Measurements from ENCODE around the gene HIRIP3. TPM values are rescaled to one million over a fixed set of nuclear protein-coding genes. Genes with fewer than 3 reads are reported as not detected.
A peak's percentile ranks its signal among the peaks of the same experiment; 100 is the strongest.
"Not testable (repeated sequence)": the region's sequence is repeated elsewhere in the genome, so short reads cannot be mapped to it uniquely, and the experiment has no call there.

HIRIP3 gene
- total RNA-seq, 2 donors from 2014 or later = 38.8 to 45.8 TPM

GRCh38 chr16:29961479-29962343, 33.7 kb downstream of the HIRIP3 start, which contains the start of gene TMEM219:
Gene TMEM219, plus strand, starts transcription at chr16:29962079. Its CDS starts 1,065 bp downstream, at chr16:29963144.
- H3K27me3 Mint-ChIP-seq (ENCODE audit: low read depth) = no peaks in the 10 kb centered on the region
- DNase-seq (peak; percentile 93 to 98), ATAC-seq (replicated peaks in 1 of 2) (peak; percentile 89)

GRCh38 chr16:29961127-29961478, 34.3 kb downstream of the HIRIP3 start:
- Mint-ChIP-seq H3K4me1 (ENCODE audit: low read depth) (peaks cover 20% of the 10 kb centered on the region), H3K4me3 (peak overlapping the region; percentile 89 to 92), H3K27ac (peak overlapping the region; percentile 84), H3K9me3 (no peaks in the 10 kb centered on the region), H3K27me3 (ENCODE audit: low read depth) (no peaks in the 10 kb centered on the region), H3K36me3 (ENCODE audit: insufficient read depth in 2 of 2) (peaks cover 0 to 2% of the 10 kb centered on the region in 2 donors)
- ATAC-seq (replicated peaks in 1 of 2) (no peak), DNase-seq (no peak)

More at GRCh38 chr16:29961479-29962343, 33.7 kb downstream of the HIRIP3 start, which contains the start of gene TMEM219:
- Mint-ChIP-seq H3K36me3 (ENCODE audit: insufficient read depth in 2 of 2) (peaks cover 0 to 2% of the 10 kb centered on the region in 2 donors), H3K9me3 (no peaks in the 10 kb centered on the region), H3K4me3 (peak within 1 kb of the TSS; percentile 89 to 97), H3K27ac (peak within 1 kb of the TSS; percentile 87), H3K4me1 (ENCODE audit: low read depth) (peaks cover 20% of the 10 kb centered on the region)

- not testable (repeated sequence) for H3K4me3 Mint-ChIP-seq; H3K9me3 Mint-ChIP-seq; H3K27me3 Mint-ChIP-seq (ENCODE audit: low read depth); H3K36me3 Mint-ChIP-seq (ENCODE audit: insufficient read depth in 2 of 2); H3K27ac Mint-ChIP-seq; ATAC-seq (replicated peaks in 1 of 2); DNase-seq
- peaks cover 20% of the 10 kb centered on the region for H3K4me1 Mint-ChIP-seq (ENCODE audit: low read depth)
These were observed 35.6 kb downstream of the HIRIP3 start for GRCh38 chr16:29959821-29960220.

- no peak for ATAC-seq (replicated peaks in 1 of 2)
- Mint-ChIP-seq H3K36me3 (ENCODE audit: insufficient read depth in 2 of 2) (peaks cover 0 to 1% of the 10 kb centered on the region in 2 donors), H3K27ac (no peak overlapping the region), H3K4me1 (ENCODE audit: low read depth) (peaks cover 20% of the 10 kb centered on the region), H3K27me3 (ENCODE audit: low read depth) (no peaks in the 10 kb centered on the region), H3K4me3 (no peak overlapping the region), H3K9me3 (no peaks in the 10 kb centered on the region)
- no peak for DNase-seq
These were observed 36.1 kb downstream of the HIRIP3 start for GRCh38 chr16:29959293-29959692.

- Mint-ChIP-seq H3K4me3 (no peak overlapping the region), H3K36me3 (ENCODE audit: insufficient read depth in 2 of 2) (peaks cover 0 to 1% of the 10 kb centered on the region in 2 donors)
- ATAC-seq (replicated peaks in 1 of 2) = no peak
These were observed 36.7 kb downstream of the HIRIP3 start for GRCh38 chr16:29958756-29959155.

GRCh38 chr16:29951625-29952365, 43.6 kb downstream of the HIRIP3 start:
- no peaks in the 10 kb centered on the region for H3K4me1 Mint-ChIP-seq (ENCODE audit: low read depth)
- DNase-seq = no peak
- H3K27me3 Mint-ChIP-seq (ENCODE audit: low read depth) = no peaks in the 10 kb centered on the region
- no peak overlapping the region for H3K27ac Mint-ChIP-seq
- H3K36me3 Mint-ChIP-seq (ENCODE audit: insufficient read depth in 2 of 2) = peaks cover 0 to 2% of the 10 kb centered on the region in 2 donors
- H3K4me3 Mint-ChIP-seq = no peak overlapping the region
- H3K9me3 Mint-ChIP-seq = peaks cover 2 to 4% of the 10 kb centered on the region in 2 donors
- no peak for ATAC-seq (replicated peaks in 1 of 2)

More at GRCh38 chr16:29958756-29959155, 36.7 kb downstream of the HIRIP3 start:
- Mint-ChIP-seq H3K27ac (no peak overlapping the region), H3K4me1 (ENCODE audit: low read depth) (peaks cover 20% of the 10 kb centered on the region), H3K27me3 (ENCODE audit: low read depth) (no peaks in the 10 kb centered on the region), H3K9me3 (no peaks in the 10 kb centered on the region)
- no peak for DNase-seq

- Mint-ChIP-seq H3K36me3 (ENCODE audit: insufficient read depth in 2 of 2) (peaks cover 0 to 2% of the 10 kb centered on the region in 2 donors), H3K4me3 (no peak overlapping the region)
- ATAC-seq (replicated peaks in 1 of 2) = no peak
These were observed 44.5 kb downstream of the HIRIP3 start for GRCh38 chr16:29950806-29951461.

GRCh38 chr16:29947897-29948296, 47.5 kb downstream of the HIRIP3 start:
- Mint-ChIP-seq H3K36me3 (ENCODE audit: insufficient read depth in 2 of 2) (peaks cover 0 to 2% of the 10 kb centered on the region in 2 donors), H3K27me3 (ENCODE audit: low read depth) (no peaks in the 10 kb centered on the region), H3K4me3 (no peak overlapping the region), H3K4me1 (ENCODE audit: low read depth) (peaks cover 7% of the 10 kb centered on the region), H3K9me3 (peaks cover 2 to 4% of the 10 kb centered on the region in 2 donors), H3K27ac (no peak overlapping the region)
- ATAC-seq (replicated peaks in 1 of 2) = no peak
- no peak for DNase-seq

More at GRCh38 chr16:29950806-29951461, 44.5 kb downstream of the HIRIP3 start:
- Mint-ChIP-seq H3K27me3 (ENCODE audit: low read depth) (no peaks in the 10 kb centered on the region), H3K4me1 (ENCODE audit: low read depth) (no peaks in the 10 kb centered on the region), H3K27ac (no peak overlapping the region), H3K9me3 (peaks cover 2 to 4% of the 10 kb centered on the region in 2 donors)
- no peak for DNase-seq

- Mint-ChIP-seq H3K4me3 (no peak overlapping the region), H3K4me1 (ENCODE audit: low read depth) (peaks cover 7% of the 10 kb centered on the region), H3K27ac (no peak overlapping the region), H3K9me3 (no peaks in the 10 kb centered on the region), H3K27me3 (ENCODE audit: low read depth) (peaks cover 2% of the 10 kb centered on the region), H3K36me3 (ENCODE audit: insufficient read depth in 2 of 2) (no peaks in the 10 kb centered on the region)
- no peak for ATAC-seq (replicated peaks in 1 of 2)
- no peak for DNase-seq
These were observed 51.3 kb downstream of the HIRIP3 start for GRCh38 chr16:29943846-29944799.

Other genes starting within 250 kb of the HIRIP3 start
- 10 to 100 TPM; 23.7 to 25.9 TPM for gene C16orf54, start 249.6 kb downstream of the HIRIP3 start, total RNA-seq
- gene ZG16, start 217.4 kb downstream of the HIRIP3 start, total RNA-seq = not detected
- 100 to 1,000 TPM; 153 to 180 TPM for gene KIF22, start 204.9 kb downstream of the HIRIP3 start, total RNA-seq
- 100 to 1,000 TPM; 266 to 329 TPM for gene MAZ, start 189.1 kb downstream of the HIRIP3 start, total RNA-seq
- gene PRRT2, start 183.4 kb downstream of the HIRIP3 start, total RNA-seq = 1 to 10 TPM; 2.4 to 2.8 TPM
- gene PAGR1, start 179.5 kb downstream of the HIRIP3 start, total RNA-seq = 10 to 100 TPM; 14.8 to 17.8 TPM
- 100 to 1,000 TPM; 148 to 161 TPM for gene MVP, start 175.2 kb downstream of the HIRIP3 start, total RNA-seq
- 10 to 100 TPM; 48.7 to 56.0 TPM for gene CDIPT, start 132.4 kb downstream of the HIRIP3 start, total RNA-seq
- gene SEZ6L2, start 96.1 kb downstream of the HIRIP3 start, total RNA-seq = under 1 TPM; 0.31 to 0.44 TPM
- under 1 TPM; 0.82 to 0.93 TPM for gene ASPHD1, start 95.1 kb downstream of the HIRIP3 start, total RNA-seq
- 10 to 100 TPM; 45.3 to 46.8 TPM for gene KCTD13, start 69.4 kb downstream of the HIRIP3 start, total RNA-seq
- gene TMEM219, start 33.5 kb downstream of the HIRIP3 start, total RNA-seq = 10 to 100 TPM; 84.5 to 84.7 TPM
- gene TAOK2, start 21.7 kb downstream of the HIRIP3 start, total RNA-seq = 10 to 100 TPM; 31.1 to 35.0 TPM
- gene INO80E, start 624 bp upstream of the HIRIP3 start, total RNA-seq = 100 to 1,000 TPM in 1 of 2 donors, 10 to 100 TPM in 1; 98.5 to 116 TPM
- gene DOC2A, start 15.4 kb upstream of the HIRIP3 start, total RNA-seq = under 1 TPM in 1 of 2 donors, not detected in 1; 0.43 TPM
- gene C16orf92, start 27.6 kb upstream of the HIRIP3 start, total RNA-seq = not detected
- 1 to 10 TPM; 4.5 to 6.9 TPM for gene TLCD3B, start 35.7 kb upstream of the HIRIP3 start, total RNA-seq
- gene ALDOA, start 70.1 kb upstream of the HIRIP3 start, total RNA-seq = 100 to 1,000 TPM; 857 to 918 TPM
- 100 to 1,000 TPM; 114 to 124 TPM for gene PPP4C, start 80.4 kb upstream of the HIRIP3 start, total RNA-seq
- gene TBX6, start 96.3 kb upstream of the HIRIP3 start, total RNA-seq = 1 to 10 TPM; 4.2 to 5.8 TPM
- 10 to 100 TPM; 60.2 to 77.8 TPM for gene YPEL3, start 100.6 kb upstream of the HIRIP3 start, total RNA-seq
- 10 to 100 TPM; 13.9 to 20.5 TPM for gene GDPD3, start 117.9 kb upstream of the HIRIP3 start, total RNA-seq
- gene MAPK3, start 127.6 kb upstream of the HIRIP3 start, total RNA-seq = 100 to 1,000 TPM in 1 of 2 donors, 10 to 100 TPM in 1; 84.8 to 103 TPM
- gene CORO1A, start 188.0 kb upstream of the HIRIP3 start, total RNA-seq = 100 to 1,000 TPM; 843 to 987 TPM
- gene BOLA2B, start 198.0 kb upstream of the HIRIP3 start, total RNA-seq = 10 to 100 TPM; 73.7 to 87.3 TPM
- gene SLX1A, start 198.3 kb upstream of the HIRIP3 start, total RNA-seq = 100 to 1,000 TPM in 1 of 2 donors, 10 to 100 TPM in 1; 48.1 to 129 TPM
- gene SULT1A3, start 203.6 kb upstream of the HIRIP3 start, total RNA-seq = 10 to 100 TPM; 16.6 to 20.1 TPM